Astrocyte (in vitro differentiated cells and primary cell): ENCODE measurements around the gene MYO16. TPM values are rescaled to one million over a fixed set of nuclear protein-coding genes. Genes with fewer than 3 reads are reported as not detected.

Experiments
- DNase-seq: peaks from one replicate; pipeline ENCODE4 v3.0.0-alpha.2; 2010; ENCODE audit warnings: low read depth
- FAIRE-seq: peaks from 2 replicates; lab custom pipeline; 2011; peaks lifted over from hg19 to GRCh38; lab: Jason Lieb, UNC
- H2AFZ ChIP-seq: 2 replicates; pipeline ENCODE4 v1.6.0; 2012; ENCODE audit warnings: low read depth, low read length, inconsistent platforms
- H3K27ac ChIP-seq: 2 replicates; pipeline ENCODE4 v1.5.1; 2011; ENCODE audit warnings: low read depth, low read length, inconsistent platforms
- H3K27me3 ChIP-seq: 2 replicates; pipeline ENCODE4 v1.6.0; 2011; ENCODE audit warnings: low read length, inconsistent platforms; ENCODE audit not compliant: insufficient read depth
- H3K36me3 ChIP-seq: 2 replicates; pipeline ENCODE4 v1.5.1; 2011; ENCODE audit warnings: low read length, inconsistent platforms; ENCODE audit not compliant: insufficient read depth
- H3K4me1 ChIP-seq: 2 replicates; pipeline ENCODE4 v1.5.1; 2011; ENCODE audit warnings: low read length, inconsistent platforms; ENCODE audit not compliant: insufficient read depth
- H3K4me2 ChIP-seq: 2 replicates; pipeline ENCODE4 v1.6.0; 2012; ENCODE audit warnings: low read length, inconsistent platforms
- H3K4me3 ChIP-seq: 2 replicates; pipeline ENCODE4 v1.5.1; 2011; ENCODE audit warnings: low read depth, mild to moderate bottlenecking, low read length, inconsistent platforms; ENCODE audit not compliant: insufficient read depth
- H3K79me2 ChIP-seq: 2 replicates; pipeline ENCODE4 v1.6.0; 2012; ENCODE audit warnings: mild to moderate bottlenecking, low read length, inconsistent platforms; ENCODE audit not compliant: insufficient read depth
- H3K9ac ChIP-seq: 2 replicates; pipeline ENCODE4 v1.6.0; 2012; ENCODE audit warnings: mild to moderate bottlenecking, low read length, inconsistent platforms
- H3K9me3 ChIP-seq: 2 replicates; pipeline ENCODE4 v1.5.1; 2012; ENCODE audit warnings: low read depth, mild to moderate bottlenecking, low read length, inconsistent platforms; ENCODE audit not compliant: insufficient read depth
- H4K20me1 ChIP-seq: 2 replicates; pipeline ENCODE4 v1.6.0; 2012; ENCODE audit warnings: low read length, inconsistent platforms; ENCODE audit not compliant: insufficient read depth
- H3K27ac Mint-ChIP-seq: one replicate; pipeline ENCODE4 v1.8.0; 2021; ENCODE audit warnings: mild to moderate bottlenecking, mixed read lengths; ENCODE audit not compliant: unreplicated experiment
- H3K27me3 Mint-ChIP-seq: one replicate; pipeline ENCODE4 v1.8.0; 2021; ENCODE audit warnings: low read depth, mixed read lengths; ENCODE audit not compliant: unreplicated experiment
- H3K36me3 Mint-ChIP-seq: one replicate; pipeline ENCODE4 v1.8.0; 2021; ENCODE audit warnings: low read depth, mixed read lengths; ENCODE audit not compliant: unreplicated experiment
- H3K4me1 Mint-ChIP-seq: one replicate; pipeline ENCODE4 v1.8.0; 2021; ENCODE audit warnings: low read depth, mixed read lengths; ENCODE audit not compliant: unreplicated experiment
- H3K4me3 Mint-ChIP-seq: one replicate; pipeline ENCODE4 v1.8.0; 2021; ENCODE audit warnings: mild to moderate bottlenecking, moderate library complexity, mixed read lengths; ENCODE audit not compliant: unreplicated experiment
- H3K9me3 Mint-ChIP-seq: one replicate; pipeline ENCODE4 v1.8.0; 2021; ENCODE audit warnings: mild to moderate bottlenecking, mixed read lengths; ENCODE audit not compliant: unreplicated experiment
- EZH2 ChIP-seq: IDR thresholded peaks from 2 replicates; pipeline ENCODE4 v1.6.1; 2012; ENCODE audit warnings: mild to moderate bottlenecking, low read length, inconsistent platforms; ENCODE audit not compliant: insufficient read depth
- total RNA-seq: library from RNA; stranded (reverse); gene quantifications from 2 replicates; pipeline ENCODE4 v1.2.1, GENCODE V29; 2021
- TF ChIP-seq, protein P1 (sequence below): IDR thresholded peaks from 2 replicates; pipeline ENCODE4 v1.5.1; 2011; ENCODE audit warnings: low read depth, mild to moderate bottlenecking, inconsistent platforms, low read length, moderate library complexity; ENCODE audit not compliant: insufficient read depth

Gene MYO16
- total RNA-seq, 1 donor from 2014 or later, result 0.14 TPM

- no peaks in the 10 kb centered on the region for H3K79me2 ChIP-seq
- H3K4me1 Mint-ChIP-seq, result no peaks in the 10 kb centered on the region
- TF ChIP-seq, protein P1, sequence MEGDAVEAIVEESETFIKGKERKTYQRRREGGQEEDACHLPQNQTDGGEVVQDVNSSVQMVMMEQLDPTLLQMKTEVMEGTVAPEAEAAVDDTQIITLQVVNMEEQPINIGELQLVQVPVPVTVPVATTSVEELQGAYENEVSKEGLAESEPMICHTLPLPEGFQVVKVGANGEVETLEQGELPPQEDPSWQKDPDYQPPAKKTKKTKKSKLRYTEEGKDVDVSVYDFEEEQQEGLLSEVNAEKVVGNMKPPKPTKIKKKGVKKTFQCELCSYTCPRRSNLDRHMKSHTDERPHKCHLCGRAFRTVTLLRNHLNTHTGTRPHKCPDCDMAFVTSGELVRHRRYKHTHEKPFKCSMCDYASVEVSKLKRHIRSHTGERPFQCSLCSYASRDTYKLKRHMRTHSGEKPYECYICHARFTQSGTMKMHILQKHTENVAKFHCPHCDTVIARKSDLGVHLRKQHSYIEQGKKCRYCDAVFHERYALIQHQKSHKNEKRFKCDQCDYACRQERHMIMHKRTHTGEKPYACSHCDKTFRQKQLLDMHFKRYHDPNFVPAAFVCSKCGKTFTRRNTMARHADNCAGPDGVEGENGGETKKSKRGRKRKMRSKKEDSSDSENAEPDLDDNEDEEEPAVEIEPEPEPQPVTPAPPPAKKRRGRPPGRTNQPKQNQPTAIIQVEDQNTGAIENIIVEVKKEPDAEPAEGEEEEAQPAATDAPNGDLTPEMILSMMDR, result no peak
- no peak for TF ChIP-seq EZH2
Observed at GRCh38 chr13:109055850-109056249, 426.4 kb downstream of the MYO16 start.

DNA sequence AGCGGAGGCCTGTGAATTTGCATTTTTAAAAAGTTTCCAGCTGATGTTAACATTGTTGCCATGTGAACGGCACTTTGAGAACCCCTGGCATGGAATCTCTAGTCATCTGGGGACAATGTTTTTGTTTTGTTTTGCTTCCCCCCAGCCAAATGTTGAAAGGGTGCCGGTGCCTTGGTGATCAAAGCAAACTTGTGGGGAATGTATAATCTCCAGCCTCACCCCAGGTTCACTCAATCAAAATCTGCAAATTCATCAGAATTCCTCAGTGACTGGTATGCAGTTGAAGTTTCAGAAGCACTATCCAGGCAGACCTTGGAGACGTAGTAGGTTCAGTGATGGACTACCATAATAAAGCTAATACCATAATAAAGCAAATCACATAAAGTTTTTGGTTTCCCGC lies 428.7 kb downstream of the MYO16 start:
- no peak overlapping the region for H2AFZ ChIP-seq
- no peaks in the 10 kb centered on the region for H4K20me1 ChIP-seq
- no peaks in the 10 kb centered on the region for H3K36me3 ChIP-seq
- H3K9me3 Mint-ChIP-seq, result no peaks in the 10 kb centered on the region
- no peak overlapping the region for H3K27ac Mint-ChIP-seq
- no peak for TF ChIP-seq EZH2
- TF ChIP-seq, protein P1, result no peak
- no peak for FAIRE-seq
- no peak overlapping the region for H3K4me2 ChIP-seq
- no peak overlapping the region for H3K27ac ChIP-seq
- no peaks in the 10 kb centered on the region for H3K36me3 Mint-ChIP-seq
- H3K27me3 ChIP-seq, result no peaks in the 10 kb centered on the region
- no peak overlapping the region for H3K9ac ChIP-seq
- H3K4me3 ChIP-seq, result no peak overlapping the region
- no peaks in the 10 kb centered on the region for H3K27me3 Mint-ChIP-seq
- H3K4me1 Mint-ChIP-seq, result no peaks in the 10 kb centered on the region
- no peak overlapping the region for H3K4me3 Mint-ChIP-seq
- no peaks in the 10 kb centered on the region for H3K79me2 ChIP-seq
- no peaks in the 10 kb centered on the region for H3K4me1 ChIP-seq
- no peaks in the 10 kb centered on the region for H3K9me3 ChIP-seq
- no peak for DNase-seq

More at GRCh38 chr13:109055850-109056249, 426.4 kb downstream of the MYO16 start:
- FAIRE-seq (no peak), DNase-seq (no peak)
- no peak overlapping the region for H3K4me3 Mint-ChIP-seq
- H3K27me3 Mint-ChIP-seq, result no peaks in the 10 kb centered on the region
- Histone ChIP-seq H3K4me3 (no peak overlapping the region), H2AFZ (no peak overlapping the region), H3K9me3 (no peaks in the 10 kb centered on the region), H3K36me3 (no peaks in the 10 kb centered on the region), H3K4me2 (no peak overlapping the region), H3K27ac (no peak overlapping the region), H3K9ac (no peak overlapping the region), H3K4me1 (no peaks in the 10 kb centered on the region), H3K27me3 (no peaks in the 10 kb centered on the region), H4K20me1 (no peaks in the 10 kb centered on the region)
- H3K27ac Mint-ChIP-seq, result no peak overlapping the region
- no peaks in the 10 kb centered on the region for H3K9me3 Mint-ChIP-seq
- no peaks in the 10 kb centered on the region for H3K36me3 Mint-ChIP-seq

DNA sequence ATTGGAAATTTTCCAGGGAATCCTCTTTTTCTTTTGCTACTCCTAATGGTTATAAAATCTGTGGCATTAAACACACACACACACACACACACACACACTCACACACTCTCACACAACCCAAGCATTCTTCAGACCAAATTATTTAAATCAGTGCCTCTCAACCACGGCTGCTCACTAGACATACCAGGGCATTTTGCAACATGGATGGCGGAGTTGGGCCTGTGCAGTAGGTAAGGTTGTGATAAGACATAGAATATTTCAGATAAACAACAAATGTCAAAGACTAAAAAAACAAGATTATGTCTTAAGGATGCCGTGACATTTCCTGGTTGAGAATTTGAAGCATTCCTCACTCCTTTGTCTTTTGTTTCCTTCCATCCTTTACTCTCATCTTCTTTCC lies 443.1 kb downstream of the MYO16 start:
- Histone ChIP-seq H3K4me1 (no peaks in the 10 kb centered on the region), H3K4me3 (no peak overlapping the region), H3K27ac (no peak overlapping the region), H3K9me3 (no peaks in the 10 kb centered on the region), H3K36me3 (no peaks in the 10 kb centered on the region), H3K79me2 (no peaks in the 10 kb centered on the region), H3K9ac (no peak overlapping the region), H3K27me3 (no peaks in the 10 kb centered on the region), H4K20me1 (no peaks in the 10 kb centered on the region), H2AFZ (no peak overlapping the region), H3K4me2 (no peak overlapping the region)
- Mint-ChIP-seq H3K4me1 (no peaks in the 10 kb centered on the region), H3K27ac (no peak overlapping the region), H3K4me3 (no peak overlapping the region), H3K9me3 (peaks cover 7% of the 10 kb centered on the region), H3K36me3 (no peaks in the 10 kb centered on the region), H3K27me3 (no peaks in the 10 kb centered on the region)
- DNase-seq, result no peak
- TF ChIP-seq, protein P1, result no peak
- no peak for TF ChIP-seq EZH2
- FAIRE-seq, result no peak
